ENCODE results near the gene ROMO1.
"Not testable (repeated sequence)": the region's sequence is repeated elsewhere in the genome, so short reads cannot be mapped to it uniquely, and the experiment has no call there.

The ROMO1 gene

DNA sequence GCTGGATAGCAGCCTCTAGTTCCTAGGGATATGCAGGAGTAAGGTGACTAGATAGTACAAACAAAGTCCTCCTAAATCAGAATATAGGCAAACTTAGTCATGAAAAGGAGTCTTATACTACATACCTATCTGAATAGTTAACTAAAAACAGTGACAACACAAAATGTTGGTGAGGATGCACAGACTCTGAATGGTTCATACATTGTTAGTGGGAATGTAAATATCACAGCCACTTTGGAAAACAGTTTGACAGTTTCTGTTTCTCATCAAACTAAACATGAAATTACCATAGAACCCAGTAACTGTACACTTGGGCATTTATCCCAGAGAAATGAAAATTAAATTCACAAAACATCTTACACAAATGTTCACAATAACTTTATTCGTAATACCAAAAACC is 17.2 kb upstream of the ROMO1 start:
- no peak for DNase-seq

GRCh38 chr20:35685368-35685767 is 13.8 kb upstream of the ROMO1 start:
- not testable (repeated sequence) for DNase-seq

GRCh38 chr20:35686872-35687271 is 12.3 kb upstream of the ROMO1 start:
- not testable (repeated sequence) for DNase-seq

- no peak for DNase-seq
Observed at GRCh38 chr20:35690265-35690664, 8.9 kb upstream of the ROMO1 start.

DNA sequence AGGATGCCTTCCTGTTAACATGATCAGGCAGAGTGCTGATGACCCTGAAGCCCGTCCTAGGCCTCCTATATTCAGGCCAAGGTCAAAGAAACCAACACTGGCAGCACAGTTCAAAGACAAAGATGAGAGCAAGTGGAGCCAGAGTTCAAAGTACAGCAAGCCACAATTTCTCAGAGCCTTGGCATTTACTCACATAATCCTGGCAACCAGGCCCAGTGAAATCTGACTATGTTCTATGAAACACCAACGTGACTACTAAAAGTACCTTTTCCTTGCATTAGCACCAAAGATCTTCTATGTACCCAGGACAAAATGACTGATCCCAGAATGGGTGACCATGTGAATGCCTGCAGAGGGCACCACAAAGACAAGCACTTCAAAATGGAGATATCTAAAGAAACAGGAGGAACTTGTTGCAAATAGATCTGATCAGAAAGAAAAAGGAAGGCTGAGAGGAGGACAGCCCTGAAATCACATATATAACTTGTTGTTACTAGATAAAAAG is 3.9 kb upstream of the ROMO1 start:
- no peak for DNase-seq

- DNase-seq, result no peak
Observed at GRCh38 chr20:35695978-35696377, 3.2 kb upstream of the ROMO1 start.

DNA sequence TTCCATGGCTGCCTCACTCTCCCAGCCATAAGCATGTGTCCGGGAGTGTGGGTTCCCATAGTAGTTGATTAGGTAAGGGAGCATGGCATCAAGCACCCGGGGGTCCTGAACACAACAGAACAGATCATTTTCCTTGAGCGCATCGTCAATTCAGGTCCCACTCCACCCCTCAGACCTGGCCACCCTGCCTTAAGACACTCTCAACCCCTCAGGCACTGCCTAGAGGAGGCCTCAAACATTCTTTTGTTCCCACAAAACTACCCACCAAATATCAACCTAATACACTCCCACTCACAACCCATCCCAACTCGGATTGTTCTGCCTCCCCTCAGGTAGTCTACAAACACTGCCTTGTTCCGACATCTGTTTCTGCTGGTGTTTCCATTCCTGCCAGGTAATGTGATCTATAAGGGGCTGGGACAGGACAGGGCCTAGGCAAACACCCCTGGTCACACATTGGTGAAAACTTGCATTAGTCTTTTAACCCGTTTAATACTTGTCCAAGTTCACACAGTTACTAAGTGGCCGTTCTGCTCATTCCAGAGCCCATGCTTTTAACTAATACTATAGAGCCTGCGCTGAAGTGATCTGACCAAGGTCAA is 1.4 kb upstream of the ROMO1 start:
- DNase-seq, result no peak

DNA sequence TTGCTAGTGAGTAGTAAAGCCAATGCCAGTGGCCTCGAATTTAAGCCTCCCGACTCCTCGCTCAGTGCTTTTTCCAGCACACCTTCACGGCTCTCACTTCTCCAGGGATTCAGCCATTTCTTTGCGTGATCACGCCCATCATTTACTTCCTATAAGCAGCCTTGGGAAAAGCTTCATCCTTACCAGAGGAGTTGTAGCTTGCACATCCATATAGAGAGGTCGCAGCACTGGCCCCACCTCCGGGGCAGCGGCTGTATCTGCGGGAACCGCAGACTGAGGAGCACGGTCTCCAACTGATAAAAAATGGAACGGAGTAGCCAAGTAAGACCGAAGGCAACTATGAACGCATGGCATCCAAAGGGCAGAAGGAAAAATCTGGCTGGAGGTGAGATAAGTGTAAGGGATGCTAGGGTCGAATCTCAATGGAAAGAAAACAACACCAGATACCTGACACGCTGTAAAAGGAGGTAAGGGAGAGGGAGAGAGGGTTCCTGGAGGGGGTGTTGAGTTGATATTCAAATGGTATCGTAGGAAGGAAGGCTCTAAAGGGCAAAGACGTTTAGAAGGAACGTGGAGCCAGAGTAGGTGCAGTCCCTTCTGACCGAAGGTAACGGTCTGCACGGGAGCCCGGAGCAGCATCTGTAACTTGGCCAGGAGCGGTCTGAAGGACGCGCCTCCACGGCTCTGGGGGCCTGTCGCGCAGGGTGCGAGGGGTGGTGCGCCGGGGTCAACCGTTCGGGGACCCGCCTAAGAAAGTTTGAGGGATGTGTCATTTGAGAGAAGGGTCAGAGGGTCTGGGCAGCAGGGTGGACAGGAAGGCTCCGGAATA is 693 bp upstream of the ROMO1 start:
- no peak for DNase-seq

DNA sequence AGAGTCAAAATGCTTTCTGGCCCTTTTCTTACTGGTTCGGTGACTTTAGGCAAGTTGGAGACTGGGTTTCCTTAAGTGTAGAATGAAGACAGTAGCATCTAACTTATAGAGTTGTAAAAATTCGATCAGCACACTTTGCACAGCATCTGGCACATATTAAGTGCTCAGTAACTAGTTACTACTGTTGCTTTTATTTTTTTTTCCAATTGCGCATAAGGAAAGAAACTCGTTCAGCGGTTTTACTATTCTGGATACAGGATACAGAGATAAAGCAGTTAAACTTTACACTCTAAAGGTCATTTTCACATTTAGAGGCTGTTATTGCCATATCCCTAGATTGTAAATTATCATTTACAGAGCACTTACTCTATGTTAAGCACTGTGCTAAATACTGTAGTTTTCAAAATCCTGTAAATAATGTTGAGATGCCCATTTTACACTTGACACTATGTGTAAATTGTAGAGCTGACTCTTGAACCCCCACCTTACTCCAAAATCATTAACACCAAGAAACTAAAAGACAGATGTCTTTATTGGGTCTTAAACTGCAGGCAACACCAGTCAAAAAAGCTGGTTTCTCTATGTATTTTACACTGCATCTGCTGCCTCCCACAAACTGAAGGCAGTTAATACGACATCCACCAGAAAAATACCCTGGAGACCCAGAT is 886 bp downstream of the ROMO1 start:
- no peak for DNase-seq

- no peak for DNase-seq
Observed at GRCh38 chr20:35700625-35701148, 1.5 kb downstream of the ROMO1 start.

- no peak for DNase-seq
Observed at GRCh38 chr20:35702051-35702823, 3.0 kb downstream of the ROMO1 start.

DNA sequence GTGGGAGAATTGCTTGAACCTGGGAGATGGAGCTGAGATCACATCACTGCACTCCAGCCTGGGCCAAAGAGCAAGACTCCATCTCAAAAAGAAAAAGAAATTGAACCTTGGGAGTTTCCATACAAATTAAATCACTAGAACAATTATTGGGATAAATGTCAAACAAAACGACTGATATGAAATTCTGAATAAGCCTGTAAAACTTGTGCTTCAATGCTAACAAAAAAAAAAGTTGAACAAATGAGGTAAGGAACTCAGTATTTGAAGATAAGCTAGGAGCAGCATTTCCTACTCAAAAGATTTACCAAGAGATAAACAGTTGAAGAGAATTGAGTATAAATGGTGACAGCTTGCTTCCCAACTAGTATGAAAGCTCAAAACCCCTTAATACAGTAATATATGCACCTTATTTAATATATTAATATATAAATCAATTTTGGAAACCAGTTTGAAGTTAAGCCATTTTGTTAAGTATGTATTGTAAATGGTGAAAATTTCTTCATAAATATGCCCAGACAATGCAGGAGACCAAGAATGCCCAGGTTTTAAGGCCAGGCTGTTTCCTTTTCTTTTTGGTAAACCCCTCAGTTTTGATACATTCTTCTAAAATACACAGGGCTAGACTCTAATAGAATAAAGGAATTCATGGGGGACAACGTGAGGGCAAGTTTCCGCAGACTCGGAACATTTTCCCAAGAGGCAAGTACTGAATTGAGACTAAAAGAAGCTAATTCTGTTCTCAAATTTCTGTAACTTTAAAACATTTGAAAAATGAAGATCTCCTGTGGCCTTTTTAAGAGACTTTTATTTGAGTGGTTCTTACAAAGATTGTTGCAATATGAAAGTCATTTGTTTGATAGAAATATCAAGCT is 3.9 kb downstream of the ROMO1 start:
- no peak for DNase-seq

GRCh38 chr20:35704514-35705261 is 5.5 kb downstream of the ROMO1 start:
- DNase-seq, result no peak

DNA sequence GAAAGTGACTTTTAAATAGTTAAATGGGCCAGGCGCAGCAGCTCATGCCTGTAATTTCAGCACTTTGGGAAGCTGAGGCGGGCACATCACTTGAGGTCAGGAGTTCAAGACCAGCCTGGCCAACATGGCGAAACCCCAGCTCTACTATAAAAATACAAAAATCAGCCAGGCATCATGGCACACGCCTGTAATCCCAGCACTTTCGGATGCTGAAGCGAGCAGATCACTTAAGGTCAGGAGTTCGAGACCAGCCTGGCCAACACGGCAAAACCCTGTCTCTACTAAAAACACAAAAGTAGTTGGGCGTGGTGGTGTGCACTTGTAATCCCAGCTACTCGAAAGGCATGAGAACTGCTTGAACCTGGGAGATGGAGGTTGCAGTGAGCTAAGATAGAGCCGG is 6.7 kb downstream of the ROMO1 start:
- DNase-seq, result not testable (repeated sequence)

- not testable (repeated sequence) for DNase-seq
Observed at GRCh38 chr20:35706591-35707529, 7.7 kb downstream of the ROMO1 start.

DNA sequence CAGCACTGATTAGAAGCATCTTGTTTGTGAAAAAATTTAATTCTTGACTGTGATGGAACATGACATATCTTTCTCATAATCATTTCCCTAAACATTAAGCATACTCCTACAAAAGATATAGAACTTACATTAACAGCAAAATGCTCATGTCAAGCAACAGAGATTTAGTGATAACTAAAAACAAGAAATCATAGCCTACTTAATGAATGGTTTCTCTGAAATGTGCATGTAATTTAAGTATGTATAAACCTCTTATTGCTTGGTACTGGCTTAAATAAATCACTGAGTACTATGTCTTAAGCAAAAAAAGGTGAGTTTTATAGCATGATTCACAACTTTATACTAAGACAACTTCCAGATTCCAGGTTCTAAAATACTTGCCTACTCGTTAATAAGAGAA is 9.3 kb downstream of the ROMO1 start:
- DNase-seq, result no peak

DNA sequence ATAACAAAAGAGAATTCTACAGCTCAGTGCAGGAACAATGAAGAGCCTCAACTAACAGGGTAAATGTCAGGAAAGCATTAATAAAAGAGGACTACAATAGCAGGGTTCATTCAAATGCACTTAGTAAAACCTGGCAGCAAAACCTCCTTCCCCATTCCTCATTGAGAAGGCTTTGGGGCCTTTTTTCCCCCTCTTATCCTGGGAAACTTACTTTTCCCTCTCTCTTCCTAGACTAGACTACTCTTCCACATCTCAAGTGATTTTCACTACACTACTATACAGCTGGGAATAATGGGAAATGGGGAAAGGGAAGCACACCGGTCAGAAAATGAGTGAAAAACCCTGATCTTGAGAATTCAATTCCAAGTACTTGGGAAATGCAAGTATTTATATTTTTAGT is 10.1 kb downstream of the ROMO1 start:
- DNase-seq, result no peak

GRCh38 chr20:35710039-35710438 is 10.8 kb downstream of the ROMO1 start:
- DNase-seq, result no peak

DNA sequence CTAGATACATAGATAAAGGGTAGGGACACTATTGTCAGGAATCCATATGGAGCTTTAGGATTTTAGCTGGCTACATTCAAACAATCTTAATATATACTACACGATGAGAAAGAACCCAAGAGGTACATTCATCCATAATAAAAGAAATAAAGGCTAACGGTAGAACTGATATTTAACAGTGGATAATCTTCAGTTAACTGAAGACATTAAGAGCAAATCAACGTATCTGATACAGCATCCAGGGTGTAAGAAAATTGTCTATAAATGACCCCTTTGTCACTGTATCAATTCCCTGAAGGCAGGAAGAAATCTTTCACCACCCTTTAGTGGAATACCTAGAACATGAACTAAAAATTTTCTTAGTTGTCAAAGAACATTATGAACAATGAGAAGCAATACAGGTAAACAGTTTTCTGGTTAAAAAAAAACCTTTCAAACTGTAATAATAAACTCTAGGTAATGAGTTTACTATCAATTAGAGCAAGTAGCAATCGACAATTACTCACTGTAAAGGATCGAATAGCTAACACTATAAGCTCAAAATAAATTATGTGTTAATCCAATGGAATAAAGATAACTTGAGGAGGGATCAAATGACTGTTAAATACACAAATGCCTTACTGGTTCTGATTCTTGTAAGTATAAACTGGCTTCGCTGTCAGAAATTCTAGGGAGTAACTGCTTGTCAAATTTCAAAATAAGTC is 11.8 kb downstream of the ROMO1 start:
- DNase-seq, result no peak

Measured in activated CD4-positive, alpha-beta T cell treated with anti-CD3 and anti-CD28 coated beads, Interleukin-2, Interleukin-6, amounts not matched to agents 100 ng/mL and 50 ng/mL, durations not matched to agents 16 hours and 8 hours (primary cell).